Islet of Langerhans (tissue), 1 donor: ENCODE data around the gene RERE.

Experiments used
- FAIRE-seq: peaks from one replicate; lab custom pipeline; 2011; peaks lifted over from hg19 to GRCh38; lab: Jason Lieb, UNC

RERE gene

DNA sequence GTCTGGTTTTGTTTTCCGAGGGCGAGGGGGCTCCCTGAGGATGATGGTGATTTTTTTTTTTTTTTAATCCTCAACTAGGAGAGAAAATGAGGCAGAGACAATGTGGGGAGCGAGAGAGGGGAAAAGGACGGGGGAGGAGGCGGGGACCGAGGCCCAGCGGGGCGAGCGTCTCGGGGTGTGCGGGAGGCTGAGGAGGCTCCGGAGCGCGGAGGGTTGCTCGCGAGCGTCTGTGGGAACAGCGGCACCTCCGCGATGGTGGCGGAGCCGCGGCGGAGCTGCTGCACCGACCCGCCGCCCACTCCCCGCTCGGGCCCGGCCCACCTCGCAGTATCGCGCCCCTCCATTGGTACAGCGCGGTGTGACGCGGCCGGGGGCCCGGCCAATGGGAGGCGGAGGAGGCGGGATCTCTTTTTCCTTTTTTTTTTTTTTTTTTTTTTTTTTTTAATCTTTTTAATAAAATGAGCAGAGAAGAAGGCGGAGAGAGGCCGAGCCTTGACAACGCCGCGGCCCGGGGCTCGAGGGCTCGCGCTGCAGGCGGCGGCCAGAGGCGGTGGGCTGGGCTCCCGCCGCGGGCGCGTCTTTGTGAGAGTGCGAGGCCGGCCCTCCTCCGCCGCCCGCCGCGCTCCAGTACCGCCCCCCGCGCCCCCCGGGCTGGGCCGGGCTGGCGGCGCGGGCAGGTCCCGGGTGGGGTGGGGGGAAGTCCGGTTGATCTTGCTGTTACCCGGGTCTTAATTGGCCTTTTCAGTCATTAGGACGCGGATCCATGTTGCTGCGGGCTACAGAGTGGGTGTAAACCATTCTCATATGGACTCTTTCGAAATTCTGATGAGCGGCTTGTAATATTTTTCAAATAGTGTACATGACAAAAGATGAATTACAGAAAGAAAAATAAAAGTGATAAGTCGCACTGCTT is at the start of gene RERE:
RERE (minus strand) TSS at position 229 of the 913 bp plus-strand sequence.
- FAIRE-seq = no peak

GRCh38 chr1:8866792-8867415 is 49.5 kb upstream of the RERE start:
- no peak for FAIRE-seq

DNA sequence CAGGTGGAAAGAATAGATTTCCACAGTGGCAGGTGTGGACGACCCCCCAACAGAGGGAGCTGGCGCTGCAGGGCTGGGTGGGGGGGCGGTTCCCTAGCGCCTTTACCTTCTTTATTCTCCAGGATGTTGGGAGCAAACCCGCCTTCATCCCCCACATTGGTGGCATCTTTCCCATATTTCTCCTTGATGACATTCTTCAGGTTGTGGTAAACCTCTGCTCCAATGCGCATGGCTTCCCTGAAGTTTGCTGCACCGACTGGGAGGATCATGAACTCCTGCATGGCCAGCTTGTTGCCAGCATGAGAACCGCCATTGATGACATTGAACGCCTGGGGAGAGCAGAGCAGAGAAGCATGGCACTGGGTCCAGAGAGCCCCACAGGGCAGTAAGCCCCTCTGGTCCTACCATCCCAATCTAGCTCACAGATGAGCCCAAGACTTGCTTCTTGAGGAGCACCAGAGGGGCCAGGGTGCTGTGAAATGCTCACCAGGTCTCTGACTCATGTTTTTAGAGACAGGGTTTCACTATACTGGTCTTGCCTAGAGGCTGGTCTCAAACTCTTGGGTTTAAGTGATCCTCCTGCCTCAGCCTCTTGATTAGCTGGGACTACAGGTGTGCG is 48.8 kb upstream of the RERE start:
- FAIRE-seq = no peak

DNA sequence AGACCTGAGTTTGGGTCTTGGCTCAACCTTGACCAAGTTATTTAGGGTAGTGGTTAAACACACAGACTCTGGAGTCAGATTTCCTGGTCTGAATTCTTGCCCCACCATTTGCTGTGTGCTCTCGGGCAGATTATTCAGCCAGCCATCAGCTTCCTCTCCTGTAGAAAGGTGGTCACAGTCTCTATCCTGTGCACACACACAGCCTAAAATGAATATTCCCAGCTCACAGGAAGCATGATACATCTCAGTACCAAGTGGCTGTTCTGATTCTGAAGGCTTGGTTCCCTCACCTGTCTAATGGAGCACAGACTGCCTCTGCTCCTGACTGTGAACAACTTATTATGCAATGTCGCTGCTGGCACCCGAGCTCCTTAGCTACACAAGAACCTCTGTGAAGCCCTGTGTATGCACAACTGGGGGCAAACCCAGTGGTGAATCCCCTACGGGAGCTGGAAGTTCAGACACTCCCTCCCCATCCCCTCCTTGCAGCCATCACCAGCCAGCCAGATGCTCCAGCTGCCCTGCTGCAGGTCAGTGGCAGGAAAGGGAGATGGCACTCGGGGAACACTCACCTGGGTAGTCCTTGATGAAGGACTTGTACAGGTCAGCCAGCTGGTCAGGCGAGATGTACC is 47.4 kb upstream of the RERE start:
- FAIRE-seq = no peak

DNA sequence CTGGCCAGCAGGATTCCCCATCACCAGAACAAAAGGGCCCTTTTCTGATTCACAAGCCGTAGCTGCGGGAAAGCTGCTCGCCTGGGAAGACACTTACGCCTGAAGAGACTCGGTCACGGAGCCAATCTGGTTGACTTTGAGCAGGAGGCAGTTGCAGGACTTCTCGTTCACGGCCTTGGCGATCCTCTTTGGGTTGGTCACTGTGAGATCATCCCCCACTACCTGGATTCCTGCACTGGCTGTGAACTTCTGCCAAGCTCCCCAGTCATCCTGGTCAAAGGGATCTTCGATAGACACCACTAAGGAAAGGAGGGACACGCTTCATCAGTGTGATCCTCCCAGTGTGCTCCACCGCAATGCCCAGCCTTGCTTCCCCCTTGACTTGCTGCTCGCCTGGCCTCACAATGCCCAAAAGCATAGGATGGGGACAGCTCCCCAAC is 46.4 kb upstream of the RERE start:
- FAIRE-seq = no peak

DNA sequence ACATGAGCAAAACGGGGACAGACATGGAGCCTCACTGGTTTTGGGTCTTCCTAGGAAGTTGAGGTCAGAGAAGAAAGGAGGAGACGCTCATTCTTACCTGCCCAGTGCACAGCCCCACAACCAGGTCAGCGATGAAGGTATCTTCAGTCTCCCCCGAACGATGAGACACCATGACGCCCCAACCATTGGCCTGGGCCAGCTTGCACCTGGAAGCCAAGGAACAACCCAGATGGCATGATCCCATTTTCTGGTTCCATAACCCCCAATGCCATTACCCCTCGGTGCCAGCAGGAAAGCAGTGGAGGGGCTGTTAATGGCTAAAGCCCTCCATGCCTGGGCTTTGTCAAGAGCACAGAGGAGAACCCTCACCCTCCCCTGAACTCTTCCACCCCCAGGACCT is 45.7 kb upstream of the RERE start:
- no peak for FAIRE-seq

GRCh38 chr1:8862528-8862927 is 45.1 kb upstream of the RERE start:
- no peak for FAIRE-seq

DNA sequence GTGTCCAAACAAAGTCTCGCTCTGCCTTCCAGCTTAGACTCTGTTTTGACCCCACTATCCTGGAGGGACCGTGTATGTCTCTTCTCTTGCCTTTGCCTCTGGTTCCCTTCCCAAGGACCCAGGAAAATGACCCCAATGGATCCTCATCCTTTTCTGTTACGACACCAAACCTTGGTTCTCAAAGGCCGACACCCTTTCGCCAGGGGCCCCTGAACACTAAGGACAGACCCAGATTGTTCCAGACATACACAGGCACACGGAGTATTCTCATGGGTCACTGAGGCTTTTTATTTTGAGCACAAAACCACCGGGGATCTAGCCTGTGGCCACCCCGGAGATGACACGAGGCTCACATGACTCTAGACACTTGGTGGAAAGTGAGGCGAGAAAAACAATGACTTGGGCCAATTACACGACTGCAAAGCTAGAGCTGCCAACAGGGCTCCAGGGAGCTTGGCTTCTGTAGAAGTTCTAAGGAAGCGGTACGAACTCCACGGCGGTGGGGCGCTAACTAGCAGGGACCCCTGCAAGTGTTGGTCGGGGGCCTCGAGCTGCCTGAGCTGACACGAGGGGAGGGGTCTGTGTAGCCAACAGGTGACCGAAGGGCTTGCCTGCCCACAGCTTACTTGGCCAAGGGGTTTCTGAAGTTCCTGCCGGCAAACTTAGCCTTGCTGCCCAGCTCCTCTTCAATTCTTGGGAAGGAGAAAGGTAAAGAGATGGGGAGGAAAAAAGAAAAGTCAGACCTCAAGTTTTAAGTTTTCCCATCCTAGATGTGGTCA is 43.5 kb upstream of the RERE start:
- no peak for FAIRE-seq

GRCh38 chr1:8858888-8859706 is 41.7 kb upstream of the RERE start:
- FAIRE-seq = no peak

- FAIRE-seq = no peak
These were observed 40.8 kb upstream of the RERE start for GRCh38 chr1:8858112-8858668.

- no peak for FAIRE-seq
These were observed 39.4 kb upstream of the RERE start for GRCh38 chr1:8856689-8857412.

GRCh38 chr1:8854240-8854639 is 36.8 kb upstream of the RERE start:
- no peak for FAIRE-seq

- no peak for FAIRE-seq
These were observed 33.6 kb upstream of the RERE start for GRCh38 chr1:8851060-8851459.

- no peak for FAIRE-seq
These were observed 31.4 kb upstream of the RERE start for GRCh38 chr1:8848663-8849386.

GRCh38 chr1:8847990-8848389 is 30.6 kb upstream of the RERE start:
- FAIRE-seq = no peak

DNA sequence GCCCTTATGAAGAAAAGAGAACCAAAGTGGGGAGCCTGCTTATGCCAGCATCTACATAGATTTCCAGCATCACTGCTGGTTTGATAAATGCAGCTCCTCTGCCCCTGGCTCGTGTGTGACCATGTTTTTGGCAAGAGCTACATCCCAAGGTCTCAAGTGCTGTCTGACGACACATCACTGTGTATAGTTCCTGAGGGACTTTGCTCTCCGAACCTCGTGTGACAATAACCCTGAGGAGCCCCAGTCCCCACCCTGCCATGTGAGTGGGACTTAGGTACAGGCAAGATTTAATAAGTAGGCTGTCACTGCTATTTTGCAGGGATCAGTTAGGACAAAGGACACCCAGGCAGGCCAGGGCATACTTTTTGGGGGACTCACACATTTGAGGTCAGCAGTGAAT is 28.8 kb upstream of the RERE start:
- FAIRE-seq = no peak

DNA sequence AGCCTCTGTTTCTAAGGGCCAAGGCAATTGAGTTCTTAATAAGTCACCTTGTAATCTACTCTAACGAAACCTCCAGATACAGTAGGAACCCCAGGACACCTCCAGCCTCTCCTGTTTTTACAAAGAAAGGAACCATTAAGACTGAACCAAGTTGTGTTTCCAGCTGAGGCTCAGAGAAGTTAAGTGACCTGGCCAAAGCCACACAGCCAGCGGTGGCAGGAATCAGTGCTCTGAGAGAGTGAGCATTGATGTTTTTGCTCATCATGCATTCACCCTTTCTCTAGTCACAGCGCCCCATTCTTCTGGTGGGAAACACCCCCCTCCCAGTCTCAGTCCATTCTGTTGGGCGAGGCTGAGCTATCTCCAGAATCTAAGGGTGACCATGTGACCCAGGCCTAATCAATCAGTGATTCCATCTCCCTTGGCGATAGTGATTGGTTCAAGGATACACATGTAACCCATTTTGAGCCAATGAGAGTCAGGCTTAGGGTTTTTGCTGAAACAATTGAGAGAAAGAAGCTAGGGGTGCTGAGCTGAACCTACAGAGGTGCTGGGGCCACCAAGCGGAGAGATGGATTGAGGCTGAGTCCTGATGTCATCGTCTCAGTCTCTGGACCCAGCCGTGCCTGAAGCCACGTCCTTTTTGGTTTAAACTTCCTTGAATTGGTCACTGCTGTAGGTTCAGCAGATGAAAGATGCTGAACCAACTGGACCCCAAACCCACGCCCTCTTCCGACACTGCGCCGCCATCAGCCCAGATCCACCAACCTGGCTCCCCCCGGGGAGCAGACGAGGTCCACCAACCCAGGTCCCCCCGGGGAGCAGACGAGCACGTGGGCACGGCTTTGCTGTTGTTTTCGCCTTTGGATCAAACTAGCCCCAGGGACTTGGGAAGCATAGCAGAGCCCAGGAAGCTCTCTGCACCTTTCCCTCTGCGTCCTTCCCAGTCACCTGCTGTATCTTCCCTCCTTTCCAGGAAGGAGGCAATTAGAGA is 28.0 kb upstream of the RERE start:
- FAIRE-seq = no peak

DNA sequence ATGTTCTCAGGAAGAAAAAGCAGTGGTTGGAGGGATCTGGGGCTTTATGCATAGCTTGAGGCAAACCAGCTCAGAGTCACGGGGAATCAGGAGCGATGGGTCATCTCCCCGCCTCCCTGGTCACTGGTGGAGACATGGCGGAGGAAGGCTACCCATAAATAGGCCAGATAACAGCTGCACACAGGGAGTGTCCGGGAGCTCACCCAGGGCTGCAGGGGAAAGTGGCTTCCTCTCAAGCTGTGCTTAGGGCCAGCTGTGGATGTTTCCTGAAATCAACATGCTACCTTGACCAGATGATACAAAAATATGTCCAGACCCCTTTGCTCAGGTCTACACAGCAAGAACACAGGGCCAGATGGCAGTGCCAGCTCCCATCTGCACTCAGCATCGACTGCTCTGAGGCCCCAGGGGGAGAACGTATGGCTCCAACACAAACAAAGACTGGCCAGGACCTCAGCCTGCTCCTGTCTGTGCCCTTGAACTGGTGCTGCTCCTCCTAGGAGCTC is 27.1 kb upstream of the RERE start:
- no peak for FAIRE-seq
